GM23338 (cell line): ENCODE data around the gene ADGRG6. TPM values are rescaled to one million over a fixed set of nuclear protein-coding genes. Genes with fewer than 3 reads are reported as not detected.
A peak's percentile ranks its signal among the peaks of the same experiment; 100 is the strongest.

Experiments
- ATAC-seq: fragments of 200-7000 bp; cut with Tn5 transposase; 3 replicates; pipeline ENCODE4 v1.9.1; 2020
- DNase-seq: peaks from one replicate; pipeline ENCODE4 v3.0.0-alpha.2; 2015; ENCODE audit warnings: low spot score
- H2AFZ ChIP-seq: fragments of 200-600 bp; sonication (generic); 2 replicates; pipeline ENCODE4 v1.8.0; 2016; ENCODE audit warnings: antibody characterized with exemption, mild to moderate bottlenecking, moderate library complexity
- H3F3A ChIP-seq: fragments of 200-600 bp; sonication (generic); replicated peaks from 2 replicates; pipeline ENCODE4 v1.8.0; 2017; ENCODE audit warnings: antibody characterized with exemption, mixed run types, low read depth
- H3K27ac ChIP-seq: fragments of 200-600 bp; sonication (generic); 2 replicates; pipeline ENCODE4 v1.6.1; 2016; ENCODE audit warnings: low read depth
- H3K27me3 ChIP-seq: fragments of 200-600 bp; sonication (generic); 2 replicates; pipeline ENCODE4 v1.8.0; 2016; ENCODE audit warnings: mild to moderate bottlenecking, mixed run types, moderate library complexity; ENCODE audit not compliant: insufficient read depth
- H3K36me3 ChIP-seq: fragments of 200-600 bp; sonication (generic); 2 replicates; pipeline ENCODE4 v1.8.0; 2016; ENCODE audit warnings: mild to moderate bottlenecking; ENCODE audit not compliant: insufficient read depth
- H3K4me1 ChIP-seq: fragments of 200-600 bp; sonication (generic); 2 replicates; pipeline ENCODE4 v1.8.0; 2016; ENCODE audit warnings: mild to moderate bottlenecking, moderate library complexity; ENCODE audit not compliant: insufficient read depth
- H3K4me2 ChIP-seq: fragments of 200-600 bp; sonication (generic); 2 replicates; pipeline ENCODE4 v1.7.1; 2017; ENCODE audit warnings: mixed run types
- H3K4me3 ChIP-seq: fragments of 200-600 bp; sonication (generic); 2 replicates; pipeline ENCODE4 v1.6.1; 2016; ENCODE audit warnings: mixed run types
- H3K79me2 ChIP-seq: fragments of 200-600 bp; sonication (generic); replicated peaks from 2 replicates; pipeline ENCODE4 v1.8.0; 2017; ENCODE audit warnings: mild to moderate bottlenecking; ENCODE audit not compliant: insufficient read depth
- H3K9me2 ChIP-seq: fragments of 200-600 bp; sonication (generic); 2 replicates; pipeline ENCODE4 v1.8.0; 2017; ENCODE audit not compliant: insufficient read depth
- H4K20me1 ChIP-seq: fragments of 200-600 bp; sonication (generic); replicated peaks from 2 replicates; pipeline ENCODE4 v1.8.0; 2017; ENCODE audit warnings: mild to moderate bottlenecking; ENCODE audit not compliant: insufficient read depth
- H3K27ac Mint-ChIP-seq: 2 replicates; pipeline ENCODE4 v1.8.0; 2020; ENCODE audit warnings: inconsistent platforms, mild to moderate bottlenecking, moderate library complexity, mixed read lengths
- H3K27me3 Mint-ChIP-seq: 3 replicates; pipeline ENCODE4 v1.8.0; 2022; ENCODE audit warnings: low read depth, mild to moderate bottlenecking, moderate library complexity, mixed read lengths, inconsistent platforms; ENCODE audit not compliant: insufficient read depth, poor library complexity
- H3K36me3 Mint-ChIP-seq: 3 replicates; pipeline ENCODE4 v1.8.0; 2021; ENCODE audit warnings: low read depth, mild to moderate bottlenecking, inconsistent platforms, moderate library complexity, mixed read lengths
- H3K4me1 Mint-ChIP-seq: 3 replicates; pipeline ENCODE4 v1.8.0; 2020; ENCODE audit warnings: mild to moderate bottlenecking, inconsistent platforms, mixed read lengths
- H3K4me3 Mint-ChIP-seq: 3 replicates; pipeline ENCODE4 v1.8.0; 2021; ENCODE audit warnings: moderate library complexity, mild to moderate bottlenecking, inconsistent platforms, mixed read lengths
- H3K9me3 Mint-ChIP-seq: 3 replicates; pipeline ENCODE4 v1.8.0; 2020; ENCODE audit warnings: moderate library complexity, mild to moderate bottlenecking, inconsistent platforms, mixed read lengths
- CREB1 ChIP-seq: fragments of 250-450 bp; sonication (Bioruptor Pico); IDR thresholded peaks from 2 replicates; pipeline ENCODE4 v1.5.0; 2020; ENCODE audit warnings: low read depth, mild to moderate bottlenecking, moderate library complexity
- CTCF ChIP-seq, 2 experiments: fragments of 200-600 bp in 1 of 2; sonication (generic) in 1 of 2; conservative IDR thresholded peaks; 2 replicates each; pipeline versions ENCODE4 v1.5.1 to v1.6.1; 2016 to 2017; ENCODE audit warnings: antibody characterized with exemption in 2 of 2, low read depth in 2 of 2, mild to moderate bottlenecking in 2 of 2, moderate library complexity in 1 of 2
- ETS1 ChIP-seq: IDR thresholded peaks from 2 replicates; pipeline ENCODE4 v1.6.1; 2016; ENCODE audit warnings: antibody characterized with exemption
- POLR2AphosphoS5 ChIP-seq: IDR thresholded peaks from 2 replicates; pipeline ENCODE4 v1.6.1; 2016; ENCODE audit warnings: antibody characterized with exemption, low read depth
- ZNF462 ChIP-seq: fragments of 250-450 bp; sonication (Bioruptor Pico); IDR thresholded peaks from 2 replicates; pipeline ENCODE4 v1.5.0; 2020; ENCODE audit warnings: mild to moderate bottlenecking, moderate library complexity
- polyA plus RNA-seq: library from polyadenylated mRNA; unstranded; fragments of >200 nt; fragmentation: Nextera tagmentation; extraction: Ambion mirVana; gene quantifications from 2 replicates; pipeline ENCODE4 v1.2.1, GENCODE V29; 2016
- total RNA-seq: library from RNA; depleted of rRNA; stranded (reverse); fragments of >200 nt; shearing (Covaris generic); gene quantifications from 2 replicates; pipeline ENCODE4 v1.2.3, GENCODE V29; 2014

The ADGRG6 gene
- total and polyA plus RNA-seq, 2 experiments from 2014 or later = 1.3 to 7.7 TPM

- TF ChIP-seq ZNF462 (CRISPR knock-in tag) (no peak), CREB1 (no peak), ETS1 (no peak)
These were observed 174.6 kb downstream of the ADGRG6 start (continued) for GRCh38 chr6:142476452-142476851.

- Histone ChIP-seq H3K4me2 (no peak overlapping the region), H4K20me1 (no peaks in the 10 kb centered on the region), H3F3A (no peaks in the 10 kb centered on the region), H3K9me2 (peaks cover 9% of the 10 kb centered on the region; the same call in 1 of the 2 replicates), H3K4me1 (no peaks in the 10 kb centered on the region; the same call in 1 of the 2 replicates), H3K27me3 (no peaks in the 10 kb centered on the region), H2AFZ (peak overlapping the region; percentile 12; the same call in 1 of the 2 replicates), H3K27ac (no peak overlapping the region), H3K36me3 (no peaks in the 10 kb centered on the region), H3K4me3 (no peak overlapping the region), H3K79me2 (no peaks in the 10 kb centered on the region)
- H3K36me3 Mint-ChIP-seq = peaks cover 6% of the 10 kb centered on the region; the same call in 2 of the 3 replicates
- peak overlapping the region; percentile 90 for H3K27ac Mint-ChIP-seq
- no peaks in the 10 kb centered on the region for H3K27me3 Mint-ChIP-seq
- ATAC-seq (peak; percentile 25; the same call in 1 of the 3 replicates), DNase-seq (peak; percentile 51)
- no peaks in the 10 kb centered on the region; the same call in 2 of the 3 replicates for H3K9me3 Mint-ChIP-seq
- peaks cover 6% of the 10 kb centered on the region for H3K4me1 Mint-ChIP-seq
- no peak overlapping the region for H3K4me3 Mint-ChIP-seq
- TF ChIP-seq CTCF (conservative IDR thresholded peaks at IDR 0.05; ENCODE audit: low read depth in 2 of 2) (peak in 1 of 2 experiments; percentile 25; a peak in 1 of 4 replicates), POLR2AphosphoS5 (no peak), ZNF462 (CRISPR knock-in tag) (0 out of 2 replicates have a peak, but pooled peaks have one; percentile 4)
These were observed 176.3 kb downstream of the ADGRG6 start for GRCh38 chr6:142478117-142478516.
